Measurements from ENCODE around the gene SMIM14. TPM values are rescaled to one million over a fixed set of nuclear protein-coding genes. Genes with fewer than 3 reads are reported as not detected.

Gene SMIM14
- total RNA-seq, 4 donors from 2014 or later, result 6.9 to 15.3 (median 9.5) TPM

DNA sequence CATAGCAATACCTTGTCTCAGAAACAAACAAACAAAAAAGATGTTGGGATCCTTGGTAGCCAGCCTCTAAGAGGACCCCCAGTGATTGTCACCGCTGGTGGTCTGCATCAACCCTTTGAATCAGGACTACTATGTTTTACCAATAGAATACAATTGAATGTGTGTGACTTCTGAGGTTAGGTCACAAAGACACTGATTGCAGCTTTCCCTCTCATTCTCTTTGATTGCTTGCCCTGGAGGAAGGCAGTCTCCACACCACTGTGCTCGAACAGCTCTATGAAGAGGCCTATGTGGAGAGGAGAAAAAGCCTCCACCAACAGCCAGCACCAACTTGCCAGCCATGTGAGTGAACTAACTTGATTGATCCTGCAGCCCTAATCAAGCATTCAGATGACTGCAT is 2.8 kb upstream of the SMIM14 start:
- H3K27ac ChIP-seq, result no peak overlapping the region
- in situ Hi-C loops (cut with MboI; ENCODE audit: low sequenced_read_pairs in 4 of 4), result loop anchor here in 2 of 4 donors (25.0 kb wide), 1 partner anchor 179 kb away; the partner anchor contains the start of genes LIAS (in 2 of the 2) and RPL9 (in 2 of the 2)
- no peaks in the 10 kb centered on the region for H3K27me3 ChIP-seq
- intact Hi-C loops (cut with DNase I; ENCODE audit: low total_unique reads), result no loop called here
- no peak overlapping the region for H3K4me3 ChIP-seq
- DNase-seq (no peak), ATAC-seq (no peak)
- H3K36me3 ChIP-seq, result no peaks in the 10 kb centered on the region
- peaks cover 5 to 11% of the 10 kb centered on the region in 2 donors for H3K4me1 ChIP-seq
- TF ChIP-seq POLR2A (IDR thresholded peaks at IDR 0.05), result no peak
- TF ChIP-seq, protein P1, sequence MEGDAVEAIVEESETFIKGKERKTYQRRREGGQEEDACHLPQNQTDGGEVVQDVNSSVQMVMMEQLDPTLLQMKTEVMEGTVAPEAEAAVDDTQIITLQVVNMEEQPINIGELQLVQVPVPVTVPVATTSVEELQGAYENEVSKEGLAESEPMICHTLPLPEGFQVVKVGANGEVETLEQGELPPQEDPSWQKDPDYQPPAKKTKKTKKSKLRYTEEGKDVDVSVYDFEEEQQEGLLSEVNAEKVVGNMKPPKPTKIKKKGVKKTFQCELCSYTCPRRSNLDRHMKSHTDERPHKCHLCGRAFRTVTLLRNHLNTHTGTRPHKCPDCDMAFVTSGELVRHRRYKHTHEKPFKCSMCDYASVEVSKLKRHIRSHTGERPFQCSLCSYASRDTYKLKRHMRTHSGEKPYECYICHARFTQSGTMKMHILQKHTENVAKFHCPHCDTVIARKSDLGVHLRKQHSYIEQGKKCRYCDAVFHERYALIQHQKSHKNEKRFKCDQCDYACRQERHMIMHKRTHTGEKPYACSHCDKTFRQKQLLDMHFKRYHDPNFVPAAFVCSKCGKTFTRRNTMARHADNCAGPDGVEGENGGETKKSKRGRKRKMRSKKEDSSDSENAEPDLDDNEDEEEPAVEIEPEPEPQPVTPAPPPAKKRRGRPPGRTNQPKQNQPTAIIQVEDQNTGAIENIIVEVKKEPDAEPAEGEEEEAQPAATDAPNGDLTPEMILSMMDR (IDR thresholded peaks at IDR 0.05 in 4 of 5, conservative IDR thresholded peaks at IDR 0.05 in 1 of 5), result no peak
- H3K9me3 ChIP-seq, result no peaks in the 10 kb centered on the region

DNA sequence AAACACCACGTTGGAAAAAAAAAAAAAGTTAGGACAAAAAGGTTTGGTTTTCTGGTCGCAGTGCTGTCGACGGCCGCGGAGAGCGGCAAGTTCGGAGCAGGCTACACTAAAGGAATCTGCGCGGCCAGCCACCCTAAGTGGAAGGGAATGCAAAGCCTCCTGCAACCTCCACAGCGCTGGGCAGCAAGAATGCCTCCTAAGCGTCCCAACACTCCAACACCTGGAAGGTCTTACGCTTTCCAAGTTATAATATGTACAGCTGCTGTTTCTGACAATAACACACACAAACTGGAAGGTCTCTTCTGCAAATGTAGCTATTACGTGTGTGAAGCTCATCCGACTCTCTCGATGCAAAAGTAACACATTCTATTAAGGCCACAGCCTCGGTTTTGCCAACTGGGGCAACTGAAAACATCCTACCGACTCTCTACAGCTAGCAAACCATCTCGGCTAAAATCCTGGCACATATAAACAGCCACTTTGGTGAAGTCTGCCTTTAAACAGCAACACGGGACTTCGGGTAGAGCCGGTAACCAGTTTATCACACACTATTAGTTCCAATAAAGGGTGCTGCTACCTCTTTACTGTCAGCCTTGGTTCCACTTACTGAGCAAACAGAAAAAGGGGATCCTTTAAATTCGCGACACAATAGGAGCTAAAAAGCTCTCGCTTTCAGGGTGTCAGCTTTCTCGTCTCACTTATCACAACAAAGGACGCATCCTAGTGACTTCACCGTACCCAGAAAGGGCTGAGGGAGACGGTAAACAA is 895 bp downstream of the SMIM14 start:
- H3K4me3 ChIP-seq, result peak overlapping the region; percentile 95 to 100 (median 98)
- H3K9me3 ChIP-seq, result no peaks in the 10 kb centered on the region
- ATAC-seq, result peak; percentile 40 to 67
- no peak for TF ChIP-seq POLR2A (IDR thresholded peaks at IDR 0.05)
- TF ChIP-seq, protein P1 (IDR thresholded peaks at IDR 0.05 in 4 of 5, conservative IDR thresholded peaks at IDR 0.05 in 1 of 5), result no peak
- no peaks in the 10 kb centered on the region for H3K36me3 ChIP-seq
- H3K27me3 ChIP-seq, result no peaks in the 10 kb centered on the region
- in situ Hi-C loops (cut with MboI; ENCODE audit: low sequenced_read_pairs in 4 of 4) (loop anchor here in 3 of 4 donors (5.0 to 25.0 kb wide), 4 partner anchors 110 to 175 kb away; partner anchors contain the start of genes LIAS (in 2 of the 3), RPL9 (in 2 of the 3) and UGDH (in 1 of the 3)), intact Hi-C loops (cut with DNase I; ENCODE audit: low total_unique reads) (loop anchor here (1.0 to 10.0 kb wide), 6 partner anchors 110 to 1900 kb away; partner anchors contain the start of genes LIAS, LIMCH1, N4BP2 and RFC1)
- H3K4me1 ChIP-seq, result peaks cover 22 to 28% of the 10 kb centered on the region in 2 donors
- peak overlapping the region; percentile 99 to 100 (median 100) for H3K27ac ChIP-seq
- peak; percentile 38 to 53 for DNase-seq

DNA sequence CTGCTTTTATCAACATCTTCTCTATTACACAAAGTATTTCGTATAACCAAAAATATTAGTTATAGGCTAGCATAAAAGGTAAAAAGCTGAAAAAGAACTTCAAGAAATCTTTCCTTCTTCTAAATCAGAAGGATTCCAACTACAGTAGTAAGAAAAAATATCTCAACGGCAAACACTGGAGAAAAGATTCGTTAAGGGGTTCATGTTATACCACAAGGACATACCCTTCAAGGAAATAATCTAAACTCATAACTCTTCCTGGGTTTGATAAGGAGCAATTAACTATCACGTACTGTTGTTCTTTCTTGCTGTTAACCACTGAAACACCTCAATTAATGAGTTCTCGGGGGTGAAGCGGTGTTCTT is 1.5 kb downstream of the SMIM14 start:
- no peak for DNase-seq
- H3K36me3 ChIP-seq, result no peaks in the 10 kb centered on the region
- H3K4me3 ChIP-seq, result peak overlapping the region; percentile 95 to 100 (median 98)
- intact Hi-C loops (cut with DNase I; ENCODE audit: low total_unique reads) (loop anchor here (5.0 to 10.0 kb wide), 3 partner anchors 272 to 1900 kb away; partner anchors contain the start of genes LIMCH1, RFC1 and WDR19), in situ Hi-C loops (cut with MboI; ENCODE audit: low sequenced_read_pairs in 4 of 4) (loop anchor here in 3 of 4 donors (5.0 to 25.0 kb wide), 4 partner anchors 110 to 175 kb away; partner anchors contain the start of genes LIAS (in 2 of the 3), RPL9 (in 2 of the 3) and UGDH (in 1 of the 3))
- H3K4me1 ChIP-seq, result peaks cover 22 to 28% of the 10 kb centered on the region in 2 donors
- H3K27ac ChIP-seq, result peak overlapping the region; percentile 99 to 100 (median 100)
- TF ChIP-seq, protein P1 (IDR thresholded peaks at IDR 0.05 in 4 of 5, conservative IDR thresholded peaks at IDR 0.05 in 1 of 5), result no peak
- no peak for TF ChIP-seq POLR2A (IDR thresholded peaks at IDR 0.05)
- no peak for ATAC-seq
- H3K9me3 ChIP-seq, result no peaks in the 10 kb centered on the region
- H3K27me3 ChIP-seq, result no peaks in the 10 kb centered on the region

DNA sequence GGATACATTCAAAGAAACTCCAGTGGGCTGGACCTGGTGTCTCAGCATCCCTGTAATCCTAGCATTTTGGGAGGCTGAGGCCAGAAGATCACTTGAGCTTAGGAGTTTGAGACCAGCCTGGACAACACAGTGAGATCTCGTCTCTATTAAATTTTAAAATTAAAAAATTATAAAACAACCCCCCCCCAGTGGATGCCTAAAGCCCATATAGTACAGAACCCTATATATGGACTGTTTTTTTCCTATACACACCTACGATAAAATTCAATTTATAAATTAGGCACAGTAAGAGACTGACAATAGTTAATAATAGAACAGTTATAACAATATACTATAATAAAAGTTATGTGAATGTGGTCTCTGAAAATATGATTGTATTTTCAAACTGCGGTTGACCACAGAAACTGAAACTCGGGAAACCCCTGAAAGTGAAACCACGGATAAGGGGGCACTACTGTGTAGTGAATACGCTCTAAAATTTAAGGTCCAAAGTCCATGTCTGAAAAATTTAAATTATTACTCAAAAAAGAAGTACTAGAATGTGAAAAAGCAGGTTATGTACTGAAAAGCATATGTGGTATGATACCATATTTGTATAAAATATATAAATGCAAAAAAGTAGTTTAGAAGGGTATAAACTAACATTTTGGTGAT is 2.0 kb downstream of the SMIM14 start:
- H3K27me3 ChIP-seq, result no peaks in the 10 kb centered on the region
- no peaks in the 10 kb centered on the region for H3K36me3 ChIP-seq
- intact Hi-C loops (cut with DNase I; ENCODE audit: low total_unique reads), result loop anchor here (5.0 to 10.0 kb wide), 3 partner anchors 272 to 1901 kb away; partner anchors contain the start of genes LIMCH1, RFC1 and WDR19
- DNase-seq, result no peak
- in situ Hi-C loops (cut with MboI; ENCODE audit: low sequenced_read_pairs in 4 of 4), result loop anchor here in 3 of 4 donors (5.0 to 25.0 kb wide), 4 partner anchors 109 to 174 kb away; partner anchors contain the start of genes LIAS (in 2 of the 3), RPL9 (in 2 of the 3) and UGDH (in 1 of the 3)
- H3K9me3 ChIP-seq, result no peaks in the 10 kb centered on the region
- no peak for ATAC-seq
- H3K27ac ChIP-seq, result peak overlapping the region; percentile 99 to 100 (median 100)
- TF ChIP-seq POLR2A (IDR thresholded peaks at IDR 0.05), result no peak
- TF ChIP-seq, protein P1 (IDR thresholded peaks at IDR 0.05 in 4 of 5, conservative IDR thresholded peaks at IDR 0.05 in 1 of 5), result no peak
- H3K4me3 ChIP-seq, result peak overlapping the region; percentile 95 to 100 (median 98)
- peaks cover 22 to 28% of the 10 kb centered on the region in 2 donors for H3K4me1 ChIP-seq

All from gastrocnemius medialis (tissue), 4 donors.